ENCODE results near the gene KRTAP9-9.
"Not testable (repeated sequence)": the region's sequence is repeated elsewhere in the genome, so short reads cannot be mapped to it uniquely, and the experiment has no call there.

GRCh38 chr17:41237949-41238437 is 17.2 kb upstream of the KRTAP9-9 start, which contains the start of gene KRTAP9-8:
- not testable (repeated sequence) for TF ChIP-seq ZNF384 (IDR thresholded peaks at IDR 0.05); SUZ12 (IDR thresholded peaks at IDR 0.05); BHLHE40 (IDR thresholded peaks at IDR 0.05; ENCODE audit: borderline replicate concordance); TARDBP (IDR thresholded peaks at IDR 0.05); FOXM1 (IDR thresholded peaks at IDR 0.05; ENCODE audit: borderline replicate concordance); FOXA1 (IDR thresholded peaks at IDR 0.05); HDGF (IDR thresholded peaks at IDR 0.05; ENCODE audit: borderline replicate concordance); SP1 (IDR thresholded peaks at IDR 0.05); ELF4 (IDR thresholded peaks at IDR 0.05); LEF1 (IDR thresholded peaks at IDR 0.05; ENCODE audit: borderline replicate concordance); FOXK2 (IDR thresholded peaks at IDR 0.05); CTBP1 (IDR thresholded peaks at IDR 0.05; ENCODE audit: borderline replicate concordance); NFRKB (IDR thresholded peaks at IDR 0.05); L3MBTL2 (conservative IDR thresholded peaks at IDR 0.05)

Measured in HEK293T (cell line).